Keratinocyte (primary cell): ENCODE results near the gene CTF1.

Experiments used
- EZH2 ChIP-seq: IDR thresholded peaks from one replicate; pipeline ENCODE4 v1.6.1; 2012; ENCODE audit warnings: inconsistent platforms, mild to moderate bottlenecking, low read length, moderate library complexity
- TF ChIP-seq, protein P1 (sequence below), 3 experiments: IDR thresholded peaks in 1 of 3; conservative IDR thresholded peaks in 1 of 3; optimal IDR thresholded peaks in 1 of 3; 2 replicates in 2 of 3; 3 replicates in 1 of 3; pipeline versions ENCODE3 to v1.5.1; 2011; ENCODE audit warnings: low read length in 3 of 3, mild to moderate bottlenecking in 3 of 3, moderate library complexity in 2 of 3, control low read depth in 1 of 3, inconsistent platforms in 1 of 3; ENCODE audit not compliant: insufficient read depth in 2 of 3; ENCODE audit errors: extremely low read depth in 1 of 3

DNA sequence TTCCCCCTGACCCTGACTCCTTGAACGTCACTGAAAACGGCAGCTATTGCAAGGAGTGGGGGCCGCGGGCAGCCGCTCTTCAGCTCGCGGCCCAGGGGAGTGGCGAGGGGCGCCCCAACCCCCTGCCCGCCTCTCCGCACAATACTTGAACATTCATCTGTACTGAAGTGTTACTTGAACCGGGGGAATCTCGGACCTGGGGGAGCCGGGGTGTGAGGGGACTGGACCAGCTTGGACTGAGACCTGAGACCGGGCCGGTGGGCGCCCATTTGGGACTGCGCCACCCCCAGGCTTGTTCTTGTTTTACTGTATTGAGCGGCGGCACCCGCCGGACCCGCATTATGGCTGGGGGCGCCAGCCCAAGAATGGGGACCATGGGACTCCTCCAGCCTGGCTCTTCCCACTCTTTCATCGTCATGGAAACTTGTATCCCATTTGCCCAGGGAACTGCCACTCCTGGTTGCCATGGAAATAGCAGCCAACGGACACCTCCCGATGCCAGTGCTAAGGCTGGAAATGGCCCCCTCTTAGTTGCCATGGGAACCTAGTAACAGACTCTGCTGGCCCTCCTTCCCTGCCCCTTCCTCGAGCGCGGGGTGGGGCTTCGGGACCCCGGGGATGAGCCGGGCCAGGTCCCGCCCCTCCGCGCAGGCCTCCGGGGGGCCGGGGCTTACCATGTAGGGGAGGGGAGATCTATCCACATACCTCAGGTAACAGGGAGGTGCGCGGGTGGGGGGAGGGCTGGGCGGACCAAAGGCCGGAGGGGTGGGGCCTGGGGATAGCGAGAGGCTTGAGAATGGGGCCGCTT lies 51.6 kb downstream of the CTF1 start:
- TF ChIP-seq, protein P1, sequence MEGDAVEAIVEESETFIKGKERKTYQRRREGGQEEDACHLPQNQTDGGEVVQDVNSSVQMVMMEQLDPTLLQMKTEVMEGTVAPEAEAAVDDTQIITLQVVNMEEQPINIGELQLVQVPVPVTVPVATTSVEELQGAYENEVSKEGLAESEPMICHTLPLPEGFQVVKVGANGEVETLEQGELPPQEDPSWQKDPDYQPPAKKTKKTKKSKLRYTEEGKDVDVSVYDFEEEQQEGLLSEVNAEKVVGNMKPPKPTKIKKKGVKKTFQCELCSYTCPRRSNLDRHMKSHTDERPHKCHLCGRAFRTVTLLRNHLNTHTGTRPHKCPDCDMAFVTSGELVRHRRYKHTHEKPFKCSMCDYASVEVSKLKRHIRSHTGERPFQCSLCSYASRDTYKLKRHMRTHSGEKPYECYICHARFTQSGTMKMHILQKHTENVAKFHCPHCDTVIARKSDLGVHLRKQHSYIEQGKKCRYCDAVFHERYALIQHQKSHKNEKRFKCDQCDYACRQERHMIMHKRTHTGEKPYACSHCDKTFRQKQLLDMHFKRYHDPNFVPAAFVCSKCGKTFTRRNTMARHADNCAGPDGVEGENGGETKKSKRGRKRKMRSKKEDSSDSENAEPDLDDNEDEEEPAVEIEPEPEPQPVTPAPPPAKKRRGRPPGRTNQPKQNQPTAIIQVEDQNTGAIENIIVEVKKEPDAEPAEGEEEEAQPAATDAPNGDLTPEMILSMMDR (optimal IDR thresholded peaks at IDR 0.05 in 1 of 3, IDR thresholded peaks at IDR 0.05 in 1 of 3, conservative IDR thresholded peaks at IDR 0.05 in 1 of 3; ENCODE audit: extremely low read depth in 1 of 3, insufficient read depth in 2 of 3, low read length in 3 of 3) = no peak
- TF ChIP-seq EZH2 = no peak
